ENCODE results near the gene THRAP3.
"Not testable (repeated sequence)": the region's sequence is repeated elsewhere in the genome, so short reads cannot be mapped to it uniquely, and the experiment has no call there.

- not testable (repeated sequence) for TF ChIP-seq USF2 (CRISPR knock-in tag; IDR thresholded peaks at IDR 0.05); TCF7L2 (IDR thresholded peaks at IDR 0.05; ENCODE audit: low read depth, low read length); POLR2A (conservative IDR thresholded peaks at IDR 0.05); CXXC5 (CRISPR knock-in tag; IDR thresholded peaks at IDR 0.05); E2F5 (CRISPR knock-in tag; IDR thresholded peaks at IDR 0.05); SIX5 (IDR thresholded peaks at IDR 0.05; ENCODE audit: borderline replicate concordance in 1 of 2, insufficient read depth in 1 of 2, low read depth in 1 of 2, low read length in 2 of 2); AFF4 (CRISPR knock-in tag; IDR thresholded peaks at IDR 0.05); REST (IDR thresholded peaks at IDR 0.05; ENCODE audit: borderline replicate concordance); REST (CRISPR knock-in tag; IDR thresholded peaks at IDR 0.05; ENCODE audit: low read depth); ZNF764 (CRISPR knock-in tag; IDR thresholded peaks at IDR 0.05; ENCODE audit: low read depth); CTCF (IDR thresholded peaks at IDR 0.05 in 2 of 3, conservative IDR thresholded peaks at IDR 0.05 in 1 of 3; ENCODE audit: insufficient read depth in 2 of 3, low read depth in 1 of 3, low read length in 3 of 3); POLR2AphosphoS5 (IDR thresholded peaks at IDR 0.05; ENCODE audit: control insufficient read depth, insufficient read depth, low read depth, low read length); GTF3C2 (IDR thresholded peaks at IDR 0.05; ENCODE audit: borderline replicate concordance, extremely low read depth, insufficient read length); NFATC3 (IDR thresholded peaks at IDR 0.05)
These were observed 27.4 kb upstream of the THRAP3 start for GRCh38 chr1:36196805-36197204.

Measured in K562 (cell line).